ENCODE measurements around the gene MEIS2.

DNA sequence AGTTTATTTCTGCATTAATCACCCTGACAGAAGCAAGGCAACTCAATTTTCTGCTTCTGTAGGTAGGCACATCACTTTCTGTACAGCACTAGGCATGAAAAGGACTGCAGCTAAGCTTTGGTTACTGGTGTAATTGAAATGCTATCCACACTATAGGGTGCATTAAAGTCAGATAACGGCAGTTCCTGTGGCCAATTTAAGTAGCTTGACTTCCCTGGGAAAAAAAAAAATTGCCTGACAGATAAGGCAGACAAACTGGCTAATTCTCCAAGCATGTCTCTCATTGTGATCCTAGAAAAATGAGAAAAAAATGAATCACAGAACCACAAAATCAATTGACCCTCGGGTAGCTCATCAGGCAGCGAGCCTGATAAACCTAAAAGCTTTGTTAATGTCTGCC is 151.4 kb downstream of the MEIS2 start:
- TF ChIP-seq, protein P1, sequence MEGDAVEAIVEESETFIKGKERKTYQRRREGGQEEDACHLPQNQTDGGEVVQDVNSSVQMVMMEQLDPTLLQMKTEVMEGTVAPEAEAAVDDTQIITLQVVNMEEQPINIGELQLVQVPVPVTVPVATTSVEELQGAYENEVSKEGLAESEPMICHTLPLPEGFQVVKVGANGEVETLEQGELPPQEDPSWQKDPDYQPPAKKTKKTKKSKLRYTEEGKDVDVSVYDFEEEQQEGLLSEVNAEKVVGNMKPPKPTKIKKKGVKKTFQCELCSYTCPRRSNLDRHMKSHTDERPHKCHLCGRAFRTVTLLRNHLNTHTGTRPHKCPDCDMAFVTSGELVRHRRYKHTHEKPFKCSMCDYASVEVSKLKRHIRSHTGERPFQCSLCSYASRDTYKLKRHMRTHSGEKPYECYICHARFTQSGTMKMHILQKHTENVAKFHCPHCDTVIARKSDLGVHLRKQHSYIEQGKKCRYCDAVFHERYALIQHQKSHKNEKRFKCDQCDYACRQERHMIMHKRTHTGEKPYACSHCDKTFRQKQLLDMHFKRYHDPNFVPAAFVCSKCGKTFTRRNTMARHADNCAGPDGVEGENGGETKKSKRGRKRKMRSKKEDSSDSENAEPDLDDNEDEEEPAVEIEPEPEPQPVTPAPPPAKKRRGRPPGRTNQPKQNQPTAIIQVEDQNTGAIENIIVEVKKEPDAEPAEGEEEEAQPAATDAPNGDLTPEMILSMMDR (IDR thresholded peaks at IDR 0.05) = no peak
- TF ChIP-seq POLR2A (IDR thresholded peaks at IDR 0.05) = no peak

Measured in adrenal gland (tissue), 5 donors.